ENCODE data around the gene OGFR.

OGFR gene

GRCh38 chr20:62794007-62794724 is 10.5 kb upstream of the OGFR start (continued):
- TF ChIP-seq ZNF19 (tag by site-specific recombination; IDR thresholded peaks at IDR 0.05; ENCODE audit: low read depth) (no peak), ZNF280D (tag by site-specific recombination; IDR thresholded peaks at IDR 0.05) (no peak), HOXC10 (CRISPR knock-in tag; IDR thresholded peaks at IDR 0.05) (no peak), GLIS1 (tag by site-specific recombination; IDR thresholded peaks at IDR 0.05) (peak; percentile 86), MZF1 (tag by site-specific recombination; IDR thresholded peaks at IDR 0.05; ENCODE audit: borderline replicate concordance) (no peak), ZNF558 (tag by site-specific recombination; IDR thresholded peaks at IDR 0.05) (no peak), HIC1 (tag by site-specific recombination; IDR thresholded peaks at IDR 0.05) (peak; percentile 88; the same call in 1 of the 2 replicates), ZNF174 (tag by site-specific recombination; IDR thresholded peaks at IDR 0.05) (no peak), ZNF555 (tag by site-specific recombination; conservative IDR thresholded peaks at IDR 0.05) (no peak), ZNF560 (tag by site-specific recombination; IDR thresholded peaks at IDR 0.05; ENCODE audit: borderline replicate concordance) (no peak), ZBTB6 (tag by site-specific recombination; IDR thresholded peaks at IDR 0.05) (peak; percentile 86), GLIS2 (tag by site-specific recombination; IDR thresholded peaks at IDR 0.05) (peak; percentile 71), GLI2 (tag by site-specific recombination; IDR thresholded peaks at IDR 0.05; ENCODE audit: borderline replicate concordance, low read depth) (no peak), ZNF423 (tag by site-specific recombination; IDR thresholded peaks at IDR 0.05) (peak; percentile 90), ZBTB17 (tag by site-specific recombination; IDR thresholded peaks at IDR 0.05) (0 out of 2 replicates have a peak, but pooled peaks have one; percentile 36), ATF2 (tag by site-specific recombination; IDR thresholded peaks at IDR 0.05; ENCODE audit: low read depth) (no peak), MEIS1 (CRISPR knock-in tag; IDR thresholded peaks at IDR 0.05; ENCODE audit: borderline replicate concordance) (no peak), KLF9 (tag by site-specific recombination; IDR thresholded peaks at IDR 0.05; ENCODE audit: low read depth) (peak; percentile 90), ZNF600 (tag by site-specific recombination; IDR thresholded peaks at IDR 0.05) (peak; percentile 90), ZBTB1 (tag by site-specific recombination; IDR thresholded peaks at IDR 0.05) (no peak), ZNF404 (tag by site-specific recombination; IDR thresholded peaks at IDR 0.05) (no peak), FEZF1 (tag by site-specific recombination; IDR thresholded peaks at IDR 0.05) (no peak), ZBTB21 (tag by site-specific recombination; IDR thresholded peaks at IDR 0.05) (no peak)
- TF ChIP-seq, protein P1, sequence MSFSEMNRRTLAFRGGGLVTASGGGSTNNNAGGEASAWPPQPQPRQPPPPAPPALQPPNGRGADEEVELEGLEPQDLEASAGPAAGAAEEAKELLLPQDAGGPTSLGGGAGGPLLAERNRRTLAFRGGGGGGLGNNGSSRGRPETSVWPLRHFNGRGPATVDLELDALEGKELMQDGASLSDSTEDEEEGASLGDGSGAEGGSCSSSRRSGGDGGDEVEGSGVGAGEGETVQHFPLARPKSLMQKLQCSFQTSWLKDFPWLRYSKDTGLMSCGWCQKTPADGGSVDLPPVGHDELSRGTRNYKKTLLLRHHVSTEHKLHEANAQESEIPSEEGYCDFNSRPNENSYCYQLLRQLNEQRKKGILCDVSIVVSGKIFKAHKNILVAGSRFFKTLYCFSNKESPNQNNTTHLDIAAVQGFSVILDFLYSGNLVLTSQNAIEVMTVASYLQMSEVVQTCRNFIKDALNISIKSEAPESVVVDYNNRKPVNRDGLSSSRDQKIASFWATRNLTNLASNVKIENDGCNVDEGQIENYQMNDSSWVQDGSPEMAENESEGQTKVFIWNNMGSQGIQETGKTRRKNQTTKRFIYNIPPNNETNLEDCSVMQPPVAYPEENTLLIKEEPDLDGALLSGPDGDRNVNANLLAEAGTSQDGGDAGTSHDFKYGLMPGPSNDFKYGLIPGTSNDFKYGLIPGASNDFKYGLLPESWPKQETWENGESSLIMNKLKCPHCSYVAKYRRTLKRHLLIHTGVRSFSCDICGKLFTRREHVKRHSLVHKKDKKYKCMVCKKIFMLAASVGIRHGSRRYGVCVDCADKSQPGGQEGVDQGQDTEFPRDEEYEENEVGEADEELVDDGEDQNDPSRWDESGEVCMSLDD (tag by site-specific recombination; IDR thresholded peaks at IDR 0.05), result peak; percentile 31; the same call in 1 of the 2 replicates
- TF ChIP-seq, protein P2, sequence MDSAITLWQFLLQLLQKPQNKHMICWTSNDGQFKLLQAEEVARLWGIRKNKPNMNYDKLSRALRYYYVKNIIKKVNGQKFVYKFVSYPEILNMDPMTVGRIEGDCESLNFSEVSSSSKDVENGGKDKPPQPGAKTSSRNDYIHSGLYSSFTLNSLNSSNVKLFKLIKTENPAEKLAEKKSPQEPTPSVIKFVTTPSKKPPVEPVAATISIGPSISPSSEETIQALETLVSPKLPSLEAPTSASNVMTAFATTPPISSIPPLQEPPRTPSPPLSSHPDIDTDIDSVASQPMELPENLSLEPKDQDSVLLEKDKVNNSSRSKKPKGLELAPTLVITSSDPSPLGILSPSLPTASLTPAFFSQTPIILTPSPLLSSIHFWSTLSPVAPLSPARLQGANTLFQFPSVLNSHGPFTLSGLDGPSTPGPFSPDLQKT (IDR thresholded peaks at IDR 0.05; ENCODE audit: borderline replicate concordance, low read depth, low read length), result no peak
